ENCODE results near the gene P2RY6. TPM values are rescaled to one million over a fixed set of nuclear protein-coding genes. Genes with fewer than 3 reads are reported as not detected.

The P2RY6 gene
- total RNA-seq, 4 donors from 2014 or later, result 0.46 to 0.81 TPM; not detected in 2

DNA sequence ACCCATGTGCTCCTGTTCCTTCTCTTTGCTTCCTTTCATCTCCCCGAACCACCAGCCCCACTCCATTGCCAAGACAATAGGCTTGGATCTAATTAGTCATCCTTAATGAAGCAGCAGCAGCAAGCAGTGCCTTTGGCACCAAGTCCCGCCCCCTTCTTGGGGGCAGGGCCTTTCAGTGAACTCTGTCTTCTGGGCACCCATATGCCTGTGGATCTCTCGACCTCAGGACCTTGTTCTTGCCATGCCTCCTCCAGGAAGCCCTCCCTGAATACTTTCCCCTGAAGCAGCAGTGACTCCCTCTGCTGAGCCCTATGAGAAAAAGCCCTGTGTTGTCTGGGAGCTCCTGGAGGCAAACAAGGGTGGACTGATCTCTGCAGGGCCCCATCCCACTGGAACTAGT lies 68.0 kb downstream of the P2RY6 start:
- no peak for DNase-seq (ENCODE audit: low spot score in 2 of 2)
- 59 to 62% methylated on average over 3 of the region's 3 CpGs for WGBS, 2 donors
- TF ChIP-seq POLR2A (IDR thresholded peaks at IDR 0.05) (no peak), CTCF (IDR thresholded peaks at IDR 0.05) (no peak)
- intact Hi-C loops (cut with DNase I; ENCODE audit: low total_unique reads), result no loop called here
- no peak overlapping the region for H3K4me3 ChIP-seq (ENCODE audit: low read depth, poor library complexity, severe bottlenecking)

DNA sequence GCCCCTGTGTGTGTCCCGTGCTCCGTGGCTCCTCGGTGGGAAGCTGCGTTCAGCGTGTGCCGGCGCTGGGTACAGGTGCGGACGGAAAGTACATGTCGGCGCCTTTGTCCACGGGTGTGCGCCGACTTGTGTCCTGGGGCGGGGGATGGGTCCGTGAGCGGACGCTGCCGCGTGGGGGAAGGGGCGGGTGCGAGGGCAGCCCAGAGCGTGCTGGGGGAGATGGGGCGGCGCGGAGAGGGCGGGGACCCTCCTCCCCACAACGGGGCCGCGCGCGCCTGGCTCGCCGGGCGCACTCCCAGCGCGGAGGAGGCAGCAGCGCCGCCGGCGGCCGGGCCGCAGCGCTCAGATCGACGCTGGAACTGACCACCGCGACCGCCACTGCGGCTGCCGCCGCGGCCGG lies 70.5 kb downstream of the P2RY6 start:
- no peak overlapping the region for H3K4me3 ChIP-seq (ENCODE audit: low read depth, poor library complexity, severe bottlenecking)
- 17 to 36% methylated on average over 14 to 26 of the region's 54 CpGs for WGBS, 2 donors
- intact Hi-C loops (cut with DNase I; ENCODE audit: low total_unique reads), result no loop called here
- no peak for DNase-seq (ENCODE audit: low spot score in 2 of 2)
- TF ChIP-seq POLR2A (IDR thresholded peaks at IDR 0.05) (no peak), CTCF (IDR thresholded peaks at IDR 0.05) (no peak)

GRCh38 chr11:73343076-73343873 lies 71.1 kb downstream of the P2RY6 start:
- intact Hi-C loops (cut with DNase I; ENCODE audit: low total_unique reads), result no loop called here
- no peak for DNase-seq (ENCODE audit: low spot score in 2 of 2)
- H3K4me3 ChIP-seq (ENCODE audit: low read depth, poor library complexity, severe bottlenecking), result no peak overlapping the region
- 49 to 66% methylated on average over 12 to 27 of the region's 40 CpGs for WGBS, 2 donors
- TF ChIP-seq CTCF (IDR thresholded peaks at IDR 0.05) (no peak), POLR2A (IDR thresholded peaks at IDR 0.05) (no peak)

DNA sequence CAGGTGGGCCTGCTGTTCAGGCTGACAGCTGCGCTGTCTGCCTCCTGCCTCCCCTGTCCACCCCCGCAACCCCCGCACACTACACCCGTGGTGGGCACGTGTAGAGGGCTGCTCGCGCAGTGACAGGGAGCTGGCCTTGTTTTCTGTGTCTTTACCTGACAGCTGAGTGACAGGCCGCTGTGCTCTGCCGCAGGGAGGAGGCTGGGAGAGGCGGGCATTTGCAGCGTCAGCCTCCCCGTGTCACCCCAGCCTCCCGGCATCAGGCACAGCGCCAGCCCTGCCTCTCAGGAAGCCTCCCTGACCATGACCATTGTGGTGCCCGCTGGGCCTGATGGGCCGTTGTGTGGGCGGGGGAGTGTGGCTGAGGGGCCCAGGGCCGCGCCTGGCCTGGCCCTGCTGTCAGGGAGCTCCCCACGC lies 72.1 kb downstream of the P2RY6 start:
- no peak overlapping the region for H3K4me3 ChIP-seq (ENCODE audit: low read depth, poor library complexity, severe bottlenecking)
- no peak for TF ChIP-seq CTCF (IDR thresholded peaks at IDR 0.05)
- TF ChIP-seq POLR2A (IDR thresholded peaks at IDR 0.05), result no peak
- no peak for DNase-seq (ENCODE audit: low spot score in 2 of 2)
- WGBS, 2 donors, result 77 to 79% methylated on average over 14 to 19 of the region's 20 CpGs
- intact Hi-C loops (cut with DNase I; ENCODE audit: low total_unique reads), result no loop called here

DNA sequence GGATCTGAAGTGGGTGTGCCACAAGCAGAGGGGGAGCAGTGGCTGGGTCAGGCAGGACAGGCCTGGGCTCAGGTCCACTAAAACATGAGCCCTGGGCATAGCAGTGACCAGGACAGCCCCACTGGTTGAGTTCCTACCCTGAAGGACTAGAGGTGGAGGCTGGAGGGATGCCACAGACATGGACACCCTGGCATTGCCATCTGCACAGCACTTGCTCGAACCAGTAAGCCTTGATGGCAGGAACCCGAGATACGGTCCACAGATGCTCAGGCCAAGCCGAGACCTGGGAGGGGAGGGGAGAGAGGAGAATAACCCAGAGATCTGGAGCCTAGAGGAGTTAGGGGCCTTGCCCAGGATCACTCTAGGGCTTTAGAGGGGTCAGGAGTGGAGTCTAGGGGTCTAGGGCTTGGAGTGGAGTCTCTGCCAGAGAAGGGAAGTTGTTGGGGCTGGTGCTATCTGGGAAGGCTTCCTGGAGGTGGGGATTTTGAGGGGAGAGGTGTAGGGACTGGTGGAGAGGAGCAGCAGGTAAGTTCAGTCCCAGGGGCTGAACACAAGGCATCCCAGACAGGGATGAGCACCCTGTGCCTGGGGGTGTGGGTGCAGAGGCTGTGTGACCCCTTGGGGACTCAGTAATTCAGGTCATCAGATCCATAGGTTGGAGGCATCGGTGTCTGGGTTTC lies 73.5 kb downstream of the P2RY6 start:
- WGBS, 2 donors, result 84 to 89% methylated on average over 5 of the region's 5 CpGs
- intact Hi-C loops (cut with DNase I; ENCODE audit: low total_unique reads), result no loop called here
- H3K4me3 ChIP-seq (ENCODE audit: low read depth, poor library complexity, severe bottlenecking), result no peak overlapping the region
- no peak for DNase-seq (ENCODE audit: low spot score in 2 of 2)
- TF ChIP-seq CTCF (IDR thresholded peaks at IDR 0.05) (no peak), POLR2A (IDR thresholded peaks at IDR 0.05) (no peak)

Data from lower leg skin (tissue), 4 donors.